K562 (cell line): ENCODE results near the gene RAMACL. TPM values are rescaled to one million over a fixed set of nuclear protein-coding genes. Genes with fewer than 3 reads are reported as not detected.

Source experiments
- ATAC-seq: fragments of 200-7000 bp; cut with Tn5 transposase; 3 replicates; pipeline ENCODE4 v1.9.1; 2020; ENCODE audit warnings: moderate library complexity
- BruUV-seq: library from RNA; stranded (reverse); fragments of 400-500 nt; replicated peaks from 2 replicates; lab custom pipeline; 2021; lab: Mats Ljungman, UMichigan
- CTCF ChIA-PET: fragments of 300-600 bp; formaldehyde crosslinking; extraction: SDS; loops from one replicate; lab custom pipeline; 2021; ENCODE audit warnings: low intra/inter-chr PET ratio; lab: Yijun Ruan, JAX
- POLR2A ChIA-PET: fragments of 300-600, 350-650 bp; sonication (Branson Sonifier 250); formaldehyde crosslinking; extraction: SDS; loops from one replicate; lab custom pipeline; 2021; ENCODE audit warnings: antibody characterized with exemption, inconsistent platforms; lab: Yijun Ruan, JAX
- DNase-seq, 4 experiments: peaks; one replicate each; pipeline versions ENCODE4 v3.0.0 to v3.0.0-alpha.2; 2011 to 2018; ENCODE audit warnings: low spot score in 3 of 4, mixed read lengths in 3 of 4; ENCODE audit errors: extremely low read depth in 1 of 4
- FAIRE-seq: peaks from 2 replicates; lab custom pipeline; 2011; peaks lifted over from hg19 to GRCh38; lab: Jason Lieb, UNC
- H2AFZ ChIP-seq: 2 replicates; pipeline ENCODE4 v1.6.0; 2011; ENCODE audit warnings: low read depth, low read length, control low read depth, inconsistent platforms
- H3K27ac ChIP-seq: fragments of 200-600 bp; 3 replicates; pipeline ENCODE4 v1.8.0; 2011; ENCODE audit warnings: low read depth, mild to moderate bottlenecking, control low read depth, inconsistent platforms, low read length, moderate library complexity, mixed read lengths; ENCODE audit errors: extremely low read depth
- H3K27me3 ChIP-seq, 2 experiments: fragments of 300-600 bp in 1 of 2; 2 replicates in 1 of 2; 3 replicates in 1 of 2; pipeline versions ENCODE4 v1.6.0 to v1.8.0; 2011; ENCODE audit warnings: inconsistent platforms in 2 of 2, low read length in 2 of 2, mild to moderate bottlenecking in 1 of 2, mixed read lengths in 1 of 2, moderate library complexity in 1 of 2; ENCODE audit not compliant: control insufficient read depth in 2 of 2, insufficient read depth in 2 of 2
- H3K36me3 ChIP-seq: fragments of 300-600 bp; 3 replicates; pipeline ENCODE4 v1.8.0; 2011; ENCODE audit warnings: mild to moderate bottlenecking, low read length, inconsistent platforms; ENCODE audit not compliant: control insufficient read depth, insufficient read depth
- H3K4me1 ChIP-seq, 2 experiments: fragments of 200-600 bp in 1 of 2; replicated peaks in 1 of 2; 2 replicates in 1 of 2; 3 replicates in 1 of 2; pipeline versions ENCODE4 v1.5.1 to v1.8.0; 2011; ENCODE audit warnings: inconsistent platforms in 2 of 2, low read length in 2 of 2, mild to moderate bottlenecking in 1 of 2, mixed read lengths in 1 of 2, moderate library complexity in 1 of 2; ENCODE audit not compliant: control insufficient read depth in 2 of 2, insufficient read depth in 2 of 2
- H3K4me2 ChIP-seq: 2 replicates; pipeline ENCODE4 v1.6.1; 2011; ENCODE audit warnings: low read length, control low read depth, inconsistent platforms, mixed read lengths; ENCODE audit not compliant: insufficient read depth
- H3K4me3 ChIP-seq: fragments of 200-600 bp; sonication (generic), shearing (Covaris generic); 2 replicates; pipeline ENCODE4 v1.5.1; 2016; ENCODE audit warnings: control low read depth, inconsistent platforms
- H3K79me2 ChIP-seq: fragments of 200-600 bp; 3 replicates; pipeline ENCODE4 v1.8.0; 2011; ENCODE audit warnings: low read length, inconsistent platforms; ENCODE audit not compliant: control insufficient read depth, insufficient read depth
- H3K9ac ChIP-seq, 2 experiments: 2 replicates each; pipeline versions ENCODE4 v1.6.0 to v1.6.1; 2011; ENCODE audit warnings: low read depth in 2 of 2, low read length in 2 of 2, control low read depth in 1 of 2, inconsistent platforms in 1 of 2, mild to moderate bottlenecking in 1 of 2, mixed read lengths in 1 of 2; ENCODE audit not compliant: insufficient read depth in 1 of 2
- H3K9me1 ChIP-seq: one replicate; pipeline ENCODE4 v1.6.0; 2011; ENCODE audit warnings: inconsistent platforms, mild to moderate bottlenecking, low read length, moderate library complexity; ENCODE audit not compliant: control insufficient read depth, insufficient read depth
- H3K9me3 ChIP-seq: replicated peaks from 2 replicates; pipeline ENCODE4 v1.5.1; 2011; ENCODE audit warnings: low read depth, low read length, inconsistent platforms; ENCODE audit not compliant: control insufficient read depth, insufficient read depth
- H4K20me1 ChIP-seq: replicated peaks from 2 replicates; pipeline ENCODE4 v1.6.1; 2011; ENCODE audit warnings: low read length, inconsistent platforms, mixed read lengths; ENCODE audit not compliant: control insufficient read depth, insufficient read depth
- CHD2 ChIP-seq: IDR thresholded peaks from 2 replicates; pipeline ENCODE4 v1.6.1; 2011; ENCODE audit warnings: low read depth, low read length
- EZH2 ChIP-seq: IDR thresholded peaks from 2 replicates; pipeline ENCODE4 v1.6.1; 2012; ENCODE audit warnings: low read depth, mild to moderate bottlenecking, inconsistent platforms, low read length, borderline replicate concordance
- GATAD2B ChIP-seq: fragments of 450-650 bp; IDR thresholded peaks from 2 replicates; pipeline ENCODE4 v1.6.1; 2017; ENCODE audit warnings: mild to moderate bottlenecking, borderline replicate concordance
- GMEB1 ChIP-seq: fragments of 250-450 bp; sonication (Bioruptor Pico); IDR thresholded peaks from 2 replicates; pipeline ENCODE4 v1.4.0; 2020; ENCODE audit warnings: mild to moderate bottlenecking
- PKNOX1 ChIP-seq: fragments of 450-650 bp; IDR thresholded peaks from 2 replicates; pipeline ENCODE4 v1.6.1; 2016
- PRPF4 ChIP-seq: fragments of 200-400 bp; formaldehyde crosslinking; IDR thresholded peaks from one replicate; pipeline ENCODE4 v1.6.1; 2017; ENCODE audit warnings: low read length, low read depth, mild to moderate bottlenecking; ENCODE audit not compliant: insufficient read depth, poor library complexity, severe bottlenecking
- SLC30A9 ChIP-seq: fragments of 250-450 bp; sonication (Bioruptor Pico); IDR thresholded peaks from 2 replicates; pipeline ENCODE4 v1.8.0; 2022; ENCODE audit warnings: mild to moderate bottlenecking, moderate library complexity
- USF1 ChIP-seq: sonication (generic); formaldehyde crosslinking; IDR thresholded peaks from 2 replicates; pipeline ENCODE4 v1.9.0; 2022; ENCODE audit warnings: mild to moderate bottlenecking, missing genetic modification reagents
- ZFX ChIP-seq: sonication (generic); formaldehyde crosslinking; IDR thresholded peaks from 2 replicates; pipeline ENCODE4 v1.8.0; 2022; ENCODE audit warnings: mild to moderate bottlenecking, missing genetic modification reagents, moderate library complexity
- WGBS: fragments of 100-300 bp; shearing (Covaris generic); methylation state at CpG from one replicate; pipeline ENCODE4 v1.1.6; 2016; ENCODE audit warnings: low coverage, mixed read lengths; ENCODE audit not compliant: insufficient coverage; ENCODE audit errors: missing lambda C conversion rate; 5-methylcytosine and 5-hydroxymethylcytosine counted together
- in situ Hi-C: fragments of 300-500 bp; cut with MboI; formaldehyde crosslinking; loops from 4 replicates; pipeline ENCODE4 v1.15.0; 2018; ENCODE audit warnings: inconsistent platforms, mixed read lengths
- intact Hi-C: fragments of 100-400 bp; cut with micrococcal nuclease; formaldehyde crosslinking; loops from 2 replicates; pipeline ENCODE4 v1.14.2; 2022
- polyA plus RNA-seq, 8 experiments: library from polyadenylated mRNA; depleted of rRNA in 4 of 8; stranded (reverse) in 5 of 8; unstranded in 3 of 8; fragments of >200 nt; fragmentation: Nextera tagmentation in 2 of 8; fragmentation: Illumina TruSeq in 1 of 8; extraction: Ambion mirVana in 2 of 8; extraction: Trizol in 1 of 8; gene quantifications; 2 replicates each; pipeline versions ENCODE4 v1.2.1 to v1.2.3, GENCODE V29; 2011 to 2014; ENCODE audit warnings: inconsistent platforms in 1 of 8, missing spikeins in 1 of 8
- total RNA-seq, 7 experiments: library from RNA; depleted of rRNA in 6 of 7; stranded (reverse); fragments of >200 nt in 6 of 7; fragmentation: Illumina TruSeq in 2 of 7; extraction: Trizol in 2 of 7; gene quantifications; 2 replicates each; pipeline versions ENCODE4 v1.2.1 to v1.2.3, GENCODE V29; 2011 to 2021; ENCODE audit warnings: low replicate concordance in 1 of 7

RAMACL gene
- total and polyA plus RNA-seq, 9 of the 15 experiments (the other 6 are each of a cell fraction or from before 2014, with no cell fraction given): 0.11 to 1.7 (median 0.41) TPM; not detected in 1

GRCh38 chr6:166563805-166564204 is 22.7 kb downstream of the RAMACL start:
- Histone ChIP-seq H3K4me1 (no peaks in the 10 kb centered on the region), H3K36me3 (no peaks in the 10 kb centered on the region), H3K27me3 (peaks cover 50 to 82% of the 10 kb centered on the region in 2 experiments), H3K9ac (no peak overlapping the region), H3K4me3 (no peak overlapping the region), H4K20me1 (peaks cover 5% of the 10 kb centered on the region), H2AFZ (no peak overlapping the region), H3K79me2 (no peaks in the 10 kb centered on the region), H3K4me2 (no peak overlapping the region), H3K9me1 (no peaks in the 10 kb centered on the region), H3K27ac (no peak overlapping the region), H3K9me3 (no peaks in the 10 kb centered on the region)
- BruUV-seq: no TSS peak
- no peak for FAIRE-seq
- DNase-seq: no peak
- CTCF ChIA-PET: interaction anchor here (0.6 kb wide), 1 partner anchor 17 kb away, joined by 3 read pairs; no protein-coding TSS in a partner anchor
- WGBS: 0% methylated on average over 9 of the region's 9 CpGs
- POLR2A ChIA-PET: interaction anchor here (1.3 kb wide), 1 partner anchor 9 kb away, joined by 9 read pairs; no protein-coding TSS in a partner anchor
- TF ChIP-seq ZFX (CRISPR knock-in tag) (no peak), EZH2 (peak; percentile 35; the same call in 1 of the 2 replicates), PRPF4 (no peak), SLC30A9 (CRISPR knock-in tag) (no peak), CHD2 (no peak), GMEB1 (CRISPR knock-in tag) (no peak), GATAD2B (no peak), PKNOX1 (no peak), USF1 (CRISPR knock-in tag) (no peak)
- ATAC-seq: no peak
- in situ Hi-C loops (no loop called here), intact Hi-C loops (no loop called here)
